HEK293 (cell line): ENCODE results near the gene CXorf65.

Experiments used
- CTCF ChIA-PET: fragments of 350-600 bp; formaldehyde crosslinking; extraction: SDS; loops from one replicate; lab custom pipeline; 2021; ENCODE audit warnings: antibody characterized with exemption; lab: Yijun Ruan, JAX
- POLR2A ChIA-PET: fragments of 300-600 bp; formaldehyde crosslinking; extraction: SDS; loops from one replicate; lab custom pipeline; 2020; ENCODE audit warnings: antibody characterized with exemption, inconsistent platforms; lab: Yijun Ruan, JAX
- H3K27ac ChIP-seq: fragments of 200-500 bp; sonication (Bioruptor generic); 2 replicates; pipeline ENCODE4 v1.5.1; 2014; ENCODE audit warnings: low read depth, low read length, control low read depth, inconsistent platforms; ENCODE audit errors: extremely low read depth
- H3K36me3 ChIP-seq, 2 experiments: fragments of 200-500 bp in 1 of 2; sonication (Bioruptor generic) in 1 of 2; 1 replicate in 1 of 2; 2 replicates in 1 of 2; pipeline ENCODE4 v1.5.1; 2014 to 2017; ENCODE audit warnings: inconsistent platforms in 2 of 2, low read length in 2 of 2; ENCODE audit not compliant: control insufficient read depth in 2 of 2, insufficient read depth in 1 of 2
- H3K4me1 ChIP-seq: fragments of 200-500 bp; sonication (Bioruptor generic); 2 replicates; pipeline ENCODE4 v1.5.1; 2014; ENCODE audit warnings: mild to moderate bottlenecking, low read length, inconsistent platforms; ENCODE audit not compliant: control insufficient read depth, insufficient read depth
- H3K4me3 ChIP-seq: 2 replicates; pipeline ENCODE4 v1.5.1; 2011; ENCODE audit warnings: low read depth, mild to moderate bottlenecking, control low read depth, low read length, moderate library complexity
- H3K9me3 ChIP-seq: fragments of 200-500 bp; sonication (Bioruptor generic); 2 replicates; pipeline ENCODE4 v1.5.1; 2014; ENCODE audit warnings: low read depth, low read length, inconsistent platforms; ENCODE audit not compliant: control insufficient read depth, insufficient read depth
- HOXD13 ChIP-seq: sonication (generic); formaldehyde crosslinking; IDR thresholded peaks from 2 replicates; pipeline ENCODE4 v1.8.0; 2022; ENCODE audit warnings: missing genetic modification reagents, borderline replicate concordance
- IKZF3 ChIP-seq: fragments of 450-650 bp; IDR thresholded peaks from 2 replicates; pipeline ENCODE4 v1.5.0; 2018; ENCODE audit warnings: missing biosample characterization, mild to moderate bottlenecking, missing genetic modification characterization, moderate library complexity
- KLF1 ChIP-seq: fragments of 450-650 bp; formaldehyde crosslinking; IDR thresholded peaks from 2 replicates; pipeline ENCODE4 v1.5.1; 2016; ENCODE audit warnings: missing biosample characterization, missing genetic modification characterization
- KLF8 ChIP-seq: fragments of 450-650 bp; formaldehyde crosslinking; IDR thresholded peaks from 2 replicates; pipeline ENCODE4 v1.5.1; 2016; ENCODE audit warnings: missing biosample characterization, missing genetic modification characterization
- REPIN1 ChIP-seq: fragments of 450-650 bp; formaldehyde crosslinking; IDR thresholded peaks from 2 replicates; pipeline ENCODE4 v1.5.1; 2017; ENCODE audit warnings: missing biosample characterization, missing genetic modification characterization, low read depth
- SP7 ChIP-seq: fragments of 450-650 bp; formaldehyde crosslinking; IDR thresholded peaks from 2 replicates; pipeline ENCODE4 v1.5.1; 2016; ENCODE audit warnings: missing biosample characterization, missing genetic modification characterization
- ZBTB6 ChIP-seq: fragments of 450-650 bp; formaldehyde crosslinking; IDR thresholded peaks from 2 replicates; pipeline ENCODE4 v1.5.1; 2017; ENCODE audit warnings: missing biosample characterization, missing genetic modification characterization
- ZBTB7A ChIP-seq: fragments of 450-650 bp; formaldehyde crosslinking; IDR thresholded peaks from 2 replicates; pipeline ENCODE4 v1.5.1; 2016; ENCODE audit warnings: low read depth, missing biosample characterization, missing genetic modification characterization
- ZFP3 ChIP-seq: fragments of 450-650 bp; formaldehyde crosslinking; IDR thresholded peaks from 2 replicates; pipeline ENCODE4 v1.5.1; 2016; ENCODE audit warnings: low read depth, missing biosample characterization, missing genetic modification characterization
- ZFP69B ChIP-seq: fragments of 450-650 bp; formaldehyde crosslinking; IDR thresholded peaks from 2 replicates; pipeline ENCODE4 v1.5.1; 2016; ENCODE audit warnings: missing biosample characterization, missing genetic modification characterization
- ZNF184 ChIP-seq: fragments of 450-650 bp; IDR thresholded peaks from 2 replicates; pipeline ENCODE4 v1.5.1; 2018; ENCODE audit warnings: missing biosample characterization, mild to moderate bottlenecking, missing genetic modification characterization
- ZNF202 ChIP-seq: fragments of 450-650 bp; formaldehyde crosslinking; IDR thresholded peaks from 2 replicates; pipeline ENCODE4 v1.5.1; 2016; ENCODE audit warnings: missing biosample characterization, missing genetic modification characterization, borderline replicate concordance
- ZNF362 ChIP-seq: fragments of 450-650 bp; formaldehyde crosslinking; IDR thresholded peaks from 2 replicates; pipeline ENCODE4 v1.5.1; 2016; ENCODE audit warnings: missing biosample characterization, missing genetic modification characterization
- ZNF366 ChIP-seq: fragments of 450-650 bp; formaldehyde crosslinking; conservative IDR thresholded peaks from 2 replicates; pipeline ENCODE4 v1.5.1; 2016; ENCODE audit warnings: missing biosample characterization, missing genetic modification characterization
- ZNF391 ChIP-seq: fragments of 450-650 bp; formaldehyde crosslinking; IDR thresholded peaks from 2 replicates; pipeline ENCODE4 v1.5.1; 2016; ENCODE audit warnings: low read depth, missing biosample characterization, missing genetic modification characterization, borderline replicate concordance
- ZNF449 ChIP-seq: fragments of 450-650 bp; formaldehyde crosslinking; IDR thresholded peaks from 2 replicates; pipeline ENCODE4 v1.5.1; 2017; ENCODE audit warnings: missing biosample characterization, mild to moderate bottlenecking, missing genetic modification characterization, moderate library complexity
- ZNF501 ChIP-seq: fragments of 450-650 bp; formaldehyde crosslinking; IDR thresholded peaks from 2 replicates; pipeline ENCODE4 v1.5.1; 2016; ENCODE audit warnings: missing biosample characterization, missing genetic modification characterization
- ZNF596 ChIP-seq: fragments of 450-650 bp; IDR thresholded peaks from 2 replicates; pipeline ENCODE4 v1.5.0; 2018; ENCODE audit warnings: missing biosample characterization, mild to moderate bottlenecking, missing genetic modification characterization, moderate library complexity
- ZNF600 ChIP-seq: fragments of 450-650 bp; formaldehyde crosslinking; IDR thresholded peaks from 2 replicates; pipeline ENCODE4 v1.5.1; 2016; ENCODE audit warnings: missing biosample characterization, missing genetic modification characterization
- ZNF654 ChIP-seq: fragments of 450-650 bp; formaldehyde crosslinking; IDR thresholded peaks from 2 replicates; pipeline ENCODE4 v1.5.1; 2016; ENCODE audit warnings: low read depth, missing biosample characterization, missing genetic modification characterization
- ZNF660 ChIP-seq: fragments of 450-650 bp; IDR thresholded peaks from 2 replicates; pipeline ENCODE4 v1.5.1; 2018; ENCODE audit warnings: missing biosample characterization, mild to moderate bottlenecking, missing genetic modification characterization
- ZNF704 ChIP-seq: fragments of 450-650 bp; formaldehyde crosslinking; IDR thresholded peaks from 2 replicates; pipeline ENCODE4 v1.5.1; 2016; ENCODE audit warnings: missing biosample characterization, missing genetic modification characterization
- ZNF707 ChIP-seq: fragments of 450-650 bp; formaldehyde crosslinking; IDR thresholded peaks from 2 replicates; pipeline ENCODE4 v1.5.1; 2016; ENCODE audit warnings: missing biosample characterization, missing genetic modification characterization
- ZNF776 ChIP-seq: fragments of 450-650 bp; formaldehyde crosslinking; IDR thresholded peaks from 2 replicates; pipeline ENCODE4 v1.5.0; 2017; ENCODE audit warnings: missing biosample characterization, missing genetic modification characterization, borderline replicate concordance
- ZSCAN16 ChIP-seq: fragments of 450-650 bp; formaldehyde crosslinking; IDR thresholded peaks from 2 replicates; pipeline ENCODE4 v1.5.1; 2016; ENCODE audit warnings: missing biosample characterization, missing genetic modification characterization
- TF ChIP-seq, protein P1 (sequence below): fragments of 450-650 bp; IDR thresholded peaks from 2 replicates; pipeline ENCODE4 v1.5.1; 2018; ENCODE audit warnings: missing biosample characterization, mild to moderate bottlenecking, missing genetic modification characterization

CXorf65 gene

DNA sequence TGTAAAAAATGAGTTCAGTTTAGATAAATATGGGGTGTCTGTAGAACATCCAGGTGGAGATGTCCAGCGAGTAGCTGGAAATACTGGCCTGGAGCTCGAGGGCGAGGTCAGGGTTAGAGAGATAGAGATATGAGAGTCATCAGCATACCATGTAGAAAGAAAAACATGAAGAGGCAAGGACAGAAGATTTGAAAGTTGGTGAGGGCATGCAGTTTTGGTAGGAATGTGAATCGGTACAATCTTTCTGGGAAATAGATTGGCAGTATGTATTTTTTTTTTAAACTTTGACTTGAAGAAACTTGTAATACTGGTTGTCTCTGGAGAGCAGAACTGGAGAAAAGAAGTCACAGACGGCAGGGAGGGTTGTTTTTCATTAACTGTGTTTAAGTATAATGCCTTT is 36.0 kb downstream of the CXorf65 start:
- Histone ChIP-seq H3K4me1 (no peaks in the 10 kb centered on the region), H3K9me3 (no peaks in the 10 kb centered on the region), H3K4me3 (no peak overlapping the region), H3K36me3 (peaks cover 0 to 3% of the 10 kb centered on the region in 2 experiments; a peak in 1 of 3 replicates), H3K27ac (no peak overlapping the region)
- CTCF ChIA-PET, result interaction anchor here (0.5 to 0.6 kb wide), 2 partner anchors 112 to 1750 kb away, joined by 3 read pairs; no protein-coding TSS in a partner anchor
- POLR2A ChIA-PET, result no interaction called here
- no peak for TF ChIP-seq ZSCAN16 (tag by site-specific recombination)
- no peak for TF ChIP-seq ZNF596 (tag by site-specific recombination)
- no peak for TF ChIP-seq SP7 (tag by site-specific recombination)
- no peak for TF ChIP-seq ZNF184
- TF ChIP-seq ZNF707, result no peak
- TF ChIP-seq ZNF704 (tag by site-specific recombination), result no peak
- TF ChIP-seq ZNF366 (tag by site-specific recombination), result no peak
- no peak for TF ChIP-seq ZNF362 (tag by site-specific recombination)
- no peak for TF ChIP-seq ZNF202
- TF ChIP-seq ZNF391 (tag by site-specific recombination), result no peak
- no peak for TF ChIP-seq ZNF449 (tag by site-specific recombination)
- TF ChIP-seq, protein P1, sequence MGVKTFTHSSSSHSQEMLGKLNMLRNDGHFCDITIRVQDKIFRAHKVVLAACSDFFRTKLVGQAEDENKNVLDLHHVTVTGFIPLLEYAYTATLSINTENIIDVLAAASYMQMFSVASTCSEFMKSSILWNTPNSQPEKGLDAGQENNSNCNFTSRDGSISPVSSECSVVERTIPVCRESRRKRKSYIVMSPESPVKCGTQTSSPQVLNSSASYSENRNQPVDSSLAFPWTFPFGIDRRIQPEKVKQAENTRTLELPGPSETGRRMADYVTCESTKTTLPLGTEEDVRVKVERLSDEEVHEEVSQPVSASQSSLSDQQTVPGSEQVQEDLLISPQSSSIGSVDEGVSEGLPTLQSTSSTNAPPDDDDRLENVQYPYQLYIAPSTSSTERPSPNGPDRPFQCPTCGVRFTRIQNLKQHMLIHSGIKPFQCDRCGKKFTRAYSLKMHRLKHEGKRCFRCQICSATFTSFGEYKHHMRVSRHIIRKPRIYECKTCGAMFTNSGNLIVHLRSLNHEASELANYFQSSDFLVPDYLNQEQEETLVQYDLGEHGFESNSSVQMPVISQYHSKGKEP (tag by site-specific recombination), result no peak
- TF ChIP-seq ZFP69B (tag by site-specific recombination), result no peak
- TF ChIP-seq ZNF654 (tag by site-specific recombination), result no peak
- no peak for TF ChIP-seq ZNF501 (tag by site-specific recombination)
- no peak for TF ChIP-seq HOXD13
- TF ChIP-seq ZBTB7A, result no peak
- TF ChIP-seq ZBTB6, result no peak

DNA sequence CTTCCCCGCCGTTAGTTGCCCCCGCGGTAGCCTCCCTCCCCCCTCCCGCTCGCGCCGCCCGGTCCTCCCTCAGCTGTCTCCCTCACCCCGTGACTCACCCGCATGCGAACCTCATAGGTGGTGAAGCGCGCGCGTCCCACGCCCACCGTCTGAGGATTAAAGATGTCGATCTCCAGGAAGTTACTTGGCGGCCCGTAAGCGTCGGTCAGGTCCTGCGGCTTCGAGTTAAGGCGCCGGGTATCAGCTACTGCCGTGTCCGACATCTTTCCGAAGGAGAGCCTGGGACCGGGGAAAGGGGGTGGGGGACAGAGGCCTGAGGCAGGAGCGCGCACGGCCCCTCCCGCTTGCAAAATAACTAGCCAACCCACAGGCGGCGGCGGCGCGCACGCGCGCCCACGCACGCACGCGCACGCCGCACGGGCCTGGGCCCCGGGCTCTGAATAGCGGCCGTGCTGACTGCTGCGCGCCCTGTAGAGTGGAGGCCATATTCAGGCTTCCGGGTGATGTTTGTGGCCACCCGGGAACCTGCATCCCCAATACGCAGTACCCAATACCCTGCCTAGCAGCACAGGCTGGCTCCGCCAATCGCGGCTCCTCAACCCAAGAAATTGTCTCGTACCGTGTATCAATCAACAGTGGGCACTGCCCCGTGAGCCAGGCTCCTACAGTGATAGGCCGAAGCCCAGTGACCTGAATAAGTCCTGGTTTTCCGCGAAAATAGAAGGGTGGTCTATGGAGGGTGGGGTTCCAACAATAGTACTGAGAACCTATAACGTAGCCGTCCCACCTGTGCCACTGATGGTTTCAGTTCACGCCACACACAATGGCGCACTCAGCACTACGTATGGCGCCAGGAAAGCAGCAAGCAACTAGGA is 38.3 kb downstream of the CXorf65 start, which contains the start of gene SNX12:
Gene SNX12, minus strand, starts transcription at position 291 of the 875 bp plus-strand sequence. Its CDS starts 28 bp downstream, at position 263.
- Histone ChIP-seq H3K4me1 (no peaks in the 10 kb centered on the region), H3K4me3 (peak within 1 kb of the TSS; percentile 68), H3K36me3 (peaks cover 0 to 3% of the 10 kb centered on the region in 2 experiments; a peak in 2 of 3 replicates), H3K9me3 (no peaks in the 10 kb centered on the region; the same call in 1 of the 2 replicates), H3K27ac (peak within 1 kb of the TSS; percentile 77)
- POLR2A ChIA-PET, result interaction anchor here (0.6 to 1.4 kb wide), 5 partner anchors 13 to 188 kb away, joined by 3 to 11 read pairs (median 3); partner anchors contain the start of gene MED12
- CTCF ChIA-PET, result interaction anchor here (0.6 to 1.0 kb wide), 2 partner anchors 98 to 111 kb away, joined by 3 to 5 read pairs; no protein-coding TSS in a partner anchor
- TF ChIP-seq ZFP3 (tag by site-specific recombination) (no peak), KLF1 (peak; percentile 21), ZNF660 (tag by site-specific recombination) (peak; percentile 81; the same call in 1 of the 2 replicates), ZNF600 (tag by site-specific recombination) (no peak), ZNF776 (no peak), IKZF3 (tag by site-specific recombination) (peak; percentile 54; the same call in 1 of the 2 replicates), KLF8 (tag by site-specific recombination) (peak; percentile 79), ZBTB6 (peak; percentile 29; the same call in 1 of the 2 replicates), REPIN1 (tag by site-specific recombination) (no peak)
